Medulla oblongata (tissue), 1 donor: ENCODE results near the gene PTPN3.
"Not testable (repeated sequence)": the region's sequence is repeated elsewhere in the genome, so short reads cannot be mapped to it uniquely, and the experiment has no call there.

Source experiments
- DNase-seq: peaks from one replicate; pipeline ENCODE4 v3.0.0-alpha.2; 2015; ENCODE audit errors: extremely low spot score

The PTPN3 gene

GRCh38 chr9:109401169-109401989 is 96.7 kb downstream of the PTPN3 start:
- peak; percentile 46 for DNase-seq

GRCh38 chr9:109399258-109399767 is 98.8 kb downstream of the PTPN3 start:
- DNase-seq: no peak

- DNase-seq: peak; percentile 6
Measured at GRCh38 chr9:109391176-109391575, 106.9 kb downstream of the PTPN3 start.

GRCh38 chr9:109387856-109388255 is 110.3 kb downstream of the PTPN3 start:
- no peak for DNase-seq

GRCh38 chr9:109387206-109387605 is 110.9 kb downstream of the PTPN3 start:
- no peak for DNase-seq

- no peak for DNase-seq
Measured at GRCh38 chr9:109385499-109385898, 112.6 kb downstream of the PTPN3 start.

- no peak for DNase-seq
Measured at GRCh38 chr9:109383947-109384346, 114.2 kb downstream of the PTPN3 start.

- no peak for DNase-seq
Measured at GRCh38 chr9:109383356-109383755, 114.8 kb downstream of the PTPN3 start.

- no peak for DNase-seq
Measured at GRCh38 chr9:109382585-109382984, 115.5 kb downstream of the PTPN3 start.

- DNase-seq: no peak
Measured at GRCh38 chr9:109382182-109382581, 115.9 kb downstream of the PTPN3 start.

GRCh38 chr9:109381011-109381729 is 116.9 kb downstream of the PTPN3 start:
- no peak for DNase-seq

GRCh38 chr9:109379513-109379912 is 118.6 kb downstream of the PTPN3 start:
- no peak for DNase-seq

GRCh38 chr9:109378316-109378715 is 119.8 kb downstream of the PTPN3 start:
- no peak for DNase-seq

GRCh38 chr9:109372246-109372645 is 125.9 kb downstream of the PTPN3 start:
- DNase-seq: no peak

GRCh38 chr9:109371374-109371773 is 126.7 kb downstream of the PTPN3 start:
- no peak for DNase-seq

- DNase-seq: no peak
Measured at GRCh38 chr9:109369285-109369684, 128.8 kb downstream of the PTPN3 start.

- DNase-seq: no peak
Measured at GRCh38 chr9:109360771-109361170, 137.3 kb downstream of the PTPN3 start.

- not testable (repeated sequence) for DNase-seq
Measured at GRCh38 chr9:109358968-109359603, 139.0 kb downstream of the PTPN3 start.

- no peak for DNase-seq
Measured at GRCh38 chr9:109355564-109356297, 142.4 kb downstream of the PTPN3 start.

- no peak for DNase-seq
Measured at GRCh38 chr9:109354190-109354589, 143.9 kb downstream of the PTPN3 start.

- DNase-seq: no peak
Measured at GRCh38 chr9:109351032-109351431, 147.1 kb downstream of the PTPN3 start.

GRCh38 chr9:109349421-109349846 is 148.7 kb downstream of the PTPN3 start:
- DNase-seq: peak; percentile 78
